ENCODE measurements around the gene RAC2.

Gene RAC2

GRCh38 chr22:37279331-37280181 is 35.5 kb upstream of the RAC2 start:
- Histone ChIP-seq H3K79me2 (ENCODE audit: insufficient read depth, low read depth) (no peaks in the 10 kb centered on the region), H3K9ac (no peak overlapping the region), H2AFZ (ENCODE audit: low read depth) (no peak overlapping the region), H4K20me1 (ENCODE audit: insufficient read depth) (no peaks in the 10 kb centered on the region), H3K4me2 (no peak overlapping the region), H3K4me3 (IDR thresholded peaks at IDR 0.05; ENCODE audit: insufficient read depth, low read depth, low read length) (no peak overlapping the region), H3K27ac (no peak overlapping the region), H3K36me3 (ENCODE audit: insufficient read depth) (no peaks in the 10 kb centered on the region), H3K27me3 (ENCODE audit: insufficient read depth, low read depth) (peaks cover 39% of the 10 kb centered on the region; the same call in 1 of the 2 replicates), H3K4me1 (ENCODE audit: low read depth, poor library complexity, severe bottlenecking) (peaks cover 13% of the 10 kb centered on the region)
- no peak for TF ChIP-seq CTCF (conservative IDR thresholded peaks at IDR 0.05; ENCODE audit: low read depth, low read length)

DNA sequence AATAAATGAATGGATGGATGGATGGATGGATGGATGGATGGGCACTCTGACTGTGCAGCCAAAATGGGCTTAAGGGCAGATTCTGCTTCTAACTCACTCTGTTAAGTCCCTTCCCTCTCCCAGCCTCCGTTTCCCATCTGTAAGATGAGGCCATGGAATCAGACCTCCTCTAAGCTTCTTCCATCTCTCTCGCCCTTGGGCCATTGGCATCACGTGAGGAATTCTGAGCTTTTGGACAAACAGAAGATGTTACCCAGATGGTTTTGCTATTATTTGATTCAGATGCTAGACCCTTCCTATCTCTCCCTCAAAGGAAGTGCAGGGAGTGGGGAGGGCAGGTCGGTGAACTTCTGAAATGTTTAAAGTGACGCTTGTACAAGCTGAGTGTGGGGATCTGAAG is 34.2 kb upstream of the RAC2 start:
- H3K4me3 ChIP-seq (IDR thresholded peaks at IDR 0.05; ENCODE audit: insufficient read depth, low read depth, low read length), result no peak overlapping the region
- H4K20me1 ChIP-seq (ENCODE audit: insufficient read depth), result no peaks in the 10 kb centered on the region
- H3K9ac ChIP-seq, result no peak overlapping the region
- H2AFZ ChIP-seq (ENCODE audit: low read depth), result no peak overlapping the region
- no peak overlapping the region for H3K27ac ChIP-seq
- H3K27me3 ChIP-seq (ENCODE audit: insufficient read depth, low read depth), result peaks cover 31% of the 10 kb centered on the region; the same call in 1 of the 2 replicates
- H3K79me2 ChIP-seq (ENCODE audit: insufficient read depth, low read depth), result no peaks in the 10 kb centered on the region
- H3K4me2 ChIP-seq, result no peak overlapping the region
- no peak for TF ChIP-seq CTCF (conservative IDR thresholded peaks at IDR 0.05; ENCODE audit: low read depth, low read length)
- no peaks in the 10 kb centered on the region for H3K36me3 ChIP-seq (ENCODE audit: insufficient read depth)
- H3K4me1 ChIP-seq (ENCODE audit: low read depth, poor library complexity, severe bottlenecking), result no peaks in the 10 kb centered on the region

- H3K79me2 ChIP-seq (ENCODE audit: insufficient read depth, low read depth), result no peaks in the 10 kb centered on the region
- H3K4me2 ChIP-seq, result no peak overlapping the region
- H3K4me3 ChIP-seq (IDR thresholded peaks at IDR 0.05; ENCODE audit: insufficient read depth, low read depth, low read length), result no peak overlapping the region
- H3K27me3 ChIP-seq (ENCODE audit: insufficient read depth, low read depth), result peaks cover 34% of the 10 kb centered on the region; the same call in 1 of the 2 replicates
- no peak overlapping the region for H2AFZ ChIP-seq (ENCODE audit: low read depth)
- no peak for TF ChIP-seq CTCF (conservative IDR thresholded peaks at IDR 0.05; ENCODE audit: low read depth, low read length)
- H4K20me1 ChIP-seq (ENCODE audit: insufficient read depth), result no peaks in the 10 kb centered on the region
- H3K27ac ChIP-seq, result no peak overlapping the region
- no peak overlapping the region for H3K9ac ChIP-seq
- no peaks in the 10 kb centered on the region for H3K4me1 ChIP-seq (ENCODE audit: low read depth, poor library complexity, severe bottlenecking)
- H3K36me3 ChIP-seq (ENCODE audit: insufficient read depth), result no peaks in the 10 kb centered on the region
Measured at GRCh38 chr22:37277384-37277783, 33.3 kb upstream of the RAC2 start.

DNA sequence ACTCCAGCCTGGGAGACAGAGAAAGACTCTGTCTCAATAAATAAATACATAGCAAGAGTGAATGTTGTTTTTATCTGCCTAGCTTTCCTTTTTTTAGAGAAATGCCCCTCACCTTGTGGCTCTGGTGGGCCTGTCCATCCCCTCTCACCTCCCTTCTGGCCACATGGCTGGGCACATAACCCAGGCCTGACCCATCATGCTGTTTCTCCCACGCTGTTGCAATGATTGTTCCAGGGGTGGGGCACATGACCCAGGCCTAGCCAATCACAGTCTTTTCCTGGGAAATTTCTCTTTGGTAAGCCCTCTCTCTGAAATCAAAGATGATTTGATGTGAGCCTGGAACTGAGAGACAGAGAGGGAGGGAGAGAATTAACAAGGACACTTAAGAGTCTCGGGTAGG is 32.7 kb upstream of the RAC2 start:
- H4K20me1 ChIP-seq (ENCODE audit: insufficient read depth), result no peaks in the 10 kb centered on the region
- H3K79me2 ChIP-seq (ENCODE audit: insufficient read depth, low read depth), result no peaks in the 10 kb centered on the region
- H3K4me2 ChIP-seq, result no peak overlapping the region
- no peak overlapping the region for H2AFZ ChIP-seq (ENCODE audit: low read depth)
- no peak overlapping the region for H3K4me3 ChIP-seq (IDR thresholded peaks at IDR 0.05; ENCODE audit: insufficient read depth, low read depth, low read length)
- no peak for TF ChIP-seq CTCF (conservative IDR thresholded peaks at IDR 0.05; ENCODE audit: low read depth, low read length)
- H3K27me3 ChIP-seq (ENCODE audit: insufficient read depth, low read depth), result peaks cover 38% of the 10 kb centered on the region; the same call in 1 of the 2 replicates
- no peak overlapping the region for H3K27ac ChIP-seq
- no peaks in the 10 kb centered on the region for H3K4me1 ChIP-seq (ENCODE audit: low read depth, poor library complexity, severe bottlenecking)
- no peak overlapping the region for H3K9ac ChIP-seq
- H3K36me3 ChIP-seq (ENCODE audit: insufficient read depth), result no peaks in the 10 kb centered on the region

All from KMS-11 (cell line).